OCI-LY7 (cell line): ENCODE data around the gene ENGASE.

Experiments
- EZH2phosphoT487 ChIP-seq: fragments of 200-600 bp; sonication (generic); IDR thresholded peaks from 2 replicates; pipeline ENCODE4 v1.6.1; 2018; ENCODE audit warnings: low read depth, borderline replicate concordance, mild to moderate bottlenecking, mixed run types, antibody characterized with exemption, low read length, moderate library complexity, mixed read lengths
- TF ChIP-seq, protein P1 (sequence below): fragments of 200-600 bp; sonication (generic); conservative IDR thresholded peaks from 2 replicates; pipeline ENCODE4 v1.5.1; 2014; ENCODE audit warnings: mild to moderate bottlenecking, antibody characterized with exemption, low read length, moderate library complexity, mixed read lengths

DNA sequence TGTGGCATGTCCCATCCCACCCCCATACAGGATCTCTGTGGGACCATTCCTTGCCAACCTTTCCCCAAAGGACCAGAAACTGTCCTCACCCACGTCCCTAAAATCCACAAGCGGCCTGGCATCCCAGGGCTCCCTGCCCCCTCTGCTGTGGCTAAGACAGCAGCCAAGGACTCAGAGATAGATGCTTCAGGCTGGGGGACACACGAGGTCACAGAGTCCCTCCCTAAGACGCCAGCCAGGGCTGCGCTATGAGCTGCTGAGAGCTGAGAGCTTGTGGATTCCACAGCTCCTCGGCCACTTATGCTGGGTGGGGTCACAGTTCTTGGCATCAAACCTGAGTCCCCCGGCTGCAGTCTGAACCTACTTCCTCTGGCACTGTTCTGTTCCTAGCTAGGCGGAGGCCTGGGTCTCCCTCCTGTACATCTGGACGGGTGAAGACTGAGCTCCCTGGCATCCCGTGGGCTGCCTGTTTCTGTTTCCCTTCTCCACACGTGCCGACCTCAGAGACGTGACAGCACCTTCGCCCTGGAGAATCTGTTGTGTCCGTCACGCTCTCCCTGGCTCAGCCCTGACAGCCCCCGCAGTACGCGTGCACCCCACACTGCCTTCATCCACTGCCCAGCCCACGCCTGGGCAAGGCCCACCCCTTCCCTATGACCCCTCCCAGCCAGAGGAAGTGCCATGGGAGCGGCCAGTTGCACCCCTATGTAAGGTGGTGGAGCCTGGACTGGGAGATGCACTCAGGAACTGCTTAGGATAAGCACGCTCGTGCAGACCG is 61.2 kb downstream of the ENGASE start:
- TF ChIP-seq, protein P1, sequence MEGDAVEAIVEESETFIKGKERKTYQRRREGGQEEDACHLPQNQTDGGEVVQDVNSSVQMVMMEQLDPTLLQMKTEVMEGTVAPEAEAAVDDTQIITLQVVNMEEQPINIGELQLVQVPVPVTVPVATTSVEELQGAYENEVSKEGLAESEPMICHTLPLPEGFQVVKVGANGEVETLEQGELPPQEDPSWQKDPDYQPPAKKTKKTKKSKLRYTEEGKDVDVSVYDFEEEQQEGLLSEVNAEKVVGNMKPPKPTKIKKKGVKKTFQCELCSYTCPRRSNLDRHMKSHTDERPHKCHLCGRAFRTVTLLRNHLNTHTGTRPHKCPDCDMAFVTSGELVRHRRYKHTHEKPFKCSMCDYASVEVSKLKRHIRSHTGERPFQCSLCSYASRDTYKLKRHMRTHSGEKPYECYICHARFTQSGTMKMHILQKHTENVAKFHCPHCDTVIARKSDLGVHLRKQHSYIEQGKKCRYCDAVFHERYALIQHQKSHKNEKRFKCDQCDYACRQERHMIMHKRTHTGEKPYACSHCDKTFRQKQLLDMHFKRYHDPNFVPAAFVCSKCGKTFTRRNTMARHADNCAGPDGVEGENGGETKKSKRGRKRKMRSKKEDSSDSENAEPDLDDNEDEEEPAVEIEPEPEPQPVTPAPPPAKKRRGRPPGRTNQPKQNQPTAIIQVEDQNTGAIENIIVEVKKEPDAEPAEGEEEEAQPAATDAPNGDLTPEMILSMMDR, result no peak
- no peak for TF ChIP-seq EZH2phosphoT487
